Measurements from ENCODE around the gene TDG. TPM values are rescaled to one million over a fixed set of nuclear protein-coding genes. Genes with fewer than 3 reads are reported as not detected.

The TDG gene
- total RNA-seq, 1 experiment from 2014 or later, result 70.3 TPM

DNA sequence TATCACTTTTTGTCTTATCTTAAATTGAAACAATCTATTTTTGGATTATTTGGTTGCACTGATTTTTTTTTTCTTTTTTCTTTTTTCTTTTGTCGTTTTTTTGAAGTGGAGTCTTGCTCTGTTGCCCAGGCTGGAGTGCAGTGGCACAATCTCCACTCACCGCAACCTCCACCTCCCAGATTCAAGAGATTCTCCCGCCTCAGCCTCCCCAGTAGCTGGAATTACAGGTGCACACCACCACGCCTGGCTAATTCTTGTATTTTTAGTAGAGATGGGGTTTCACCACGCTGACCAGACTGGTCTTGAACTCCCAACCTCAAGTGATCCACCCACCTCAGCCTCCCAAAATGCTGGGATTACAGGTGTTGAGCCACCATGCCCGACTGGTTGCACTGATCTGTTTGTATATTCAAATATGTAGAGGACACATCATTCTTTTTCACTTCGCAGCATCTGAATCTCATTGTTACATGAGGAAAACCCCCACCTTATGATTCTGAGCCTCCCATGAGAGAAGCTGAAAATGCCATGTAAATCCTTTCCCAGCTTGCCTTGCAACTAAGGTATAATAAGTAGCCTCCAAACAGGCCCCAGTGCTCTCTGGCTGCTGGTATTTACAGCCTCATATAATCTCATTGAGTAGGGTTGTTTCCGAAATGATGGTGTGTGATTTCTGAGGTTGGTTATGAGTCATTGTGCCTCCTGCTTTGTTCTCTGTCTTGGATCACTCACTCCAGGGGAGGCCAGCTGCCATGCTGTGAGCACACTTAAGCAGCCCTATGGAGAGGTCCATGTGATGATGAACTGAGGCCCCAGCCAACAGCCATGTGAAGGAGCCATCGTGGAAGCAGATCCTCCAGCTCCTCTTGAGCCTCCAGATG is 40.7 kb upstream of the TDG start:
- no peak overlapping the region for H2BK15ac ChIP-seq (ENCODE audit: low read depth, low read length)
- H3K4me2 ChIP-seq (ENCODE audit: insufficient read depth, insufficient read length, low read length), result no peak overlapping the region
- no peak overlapping the region for H3K14ac ChIP-seq (ENCODE audit: insufficient read depth, low read length)
- peaks cover 2% of the 10 kb centered on the region for H4K20me1 ChIP-seq (ENCODE audit: control insufficient read depth, insufficient read depth, insufficient read length)
- Mint-ChIP-seq H3K27ac (no peak overlapping the region), H3K4me1 (peaks cover 8 to 11% of the 10 kb centered on the region in 2 experiments), H3K4me3 (no peak overlapping the region), H3K9me3 (no peaks in the 10 kb centered on the region), H3K36me3 (ENCODE audit: insufficient read depth in 1 of 3, low read depth in 3 of 3) (no peaks in the 10 kb centered on the region; a peak in 1 of 7 replicates), H3K27me3 (ENCODE audit: low read depth) (no peaks in the 10 kb centered on the region)
- H3K9me3 ChIP-seq (ENCODE audit: control insufficient read depth, low read depth, low read length), result no peaks in the 10 kb centered on the region
- H3K27me3 ChIP-seq (ENCODE audit: insufficient read depth, low read length), result no peaks in the 10 kb centered on the region
- no peak overlapping the region for H2BK120ac ChIP-seq (ENCODE audit: low read depth, low read length, poor library complexity, severe bottlenecking)
- no peak overlapping the region for H2BK12ac ChIP-seq (ENCODE audit: insufficient read length, low read depth, low read length)
- no peak overlapping the region for H3K27ac ChIP-seq (ENCODE audit: insufficient read length, low read depth, low read length)
- H3K4ac ChIP-seq (ENCODE audit: low read depth, low read length), result no peak overlapping the region
- no peak overlapping the region for H2BK20ac ChIP-seq (ENCODE audit: low read depth, low read length, poor library complexity, severe bottlenecking)
- H4K5ac ChIP-seq (ENCODE audit: insufficient read length, low read depth, low read length), result no peak overlapping the region
- peaks cover 6% of the 10 kb centered on the region for H3K23me2 ChIP-seq (ENCODE audit: insufficient read length, low read depth, low read length, poor library complexity, severe bottlenecking)
- no peak overlapping the region for H4K8ac ChIP-seq (replicated peaks; ENCODE audit: insufficient read length, low read depth, low read length)
- H3K4me1 ChIP-seq (ENCODE audit: insufficient read depth, low read length), result no peaks in the 10 kb centered on the region; the same call in 1 of the 2 replicates
- TF ChIP-seq, protein P1, sequence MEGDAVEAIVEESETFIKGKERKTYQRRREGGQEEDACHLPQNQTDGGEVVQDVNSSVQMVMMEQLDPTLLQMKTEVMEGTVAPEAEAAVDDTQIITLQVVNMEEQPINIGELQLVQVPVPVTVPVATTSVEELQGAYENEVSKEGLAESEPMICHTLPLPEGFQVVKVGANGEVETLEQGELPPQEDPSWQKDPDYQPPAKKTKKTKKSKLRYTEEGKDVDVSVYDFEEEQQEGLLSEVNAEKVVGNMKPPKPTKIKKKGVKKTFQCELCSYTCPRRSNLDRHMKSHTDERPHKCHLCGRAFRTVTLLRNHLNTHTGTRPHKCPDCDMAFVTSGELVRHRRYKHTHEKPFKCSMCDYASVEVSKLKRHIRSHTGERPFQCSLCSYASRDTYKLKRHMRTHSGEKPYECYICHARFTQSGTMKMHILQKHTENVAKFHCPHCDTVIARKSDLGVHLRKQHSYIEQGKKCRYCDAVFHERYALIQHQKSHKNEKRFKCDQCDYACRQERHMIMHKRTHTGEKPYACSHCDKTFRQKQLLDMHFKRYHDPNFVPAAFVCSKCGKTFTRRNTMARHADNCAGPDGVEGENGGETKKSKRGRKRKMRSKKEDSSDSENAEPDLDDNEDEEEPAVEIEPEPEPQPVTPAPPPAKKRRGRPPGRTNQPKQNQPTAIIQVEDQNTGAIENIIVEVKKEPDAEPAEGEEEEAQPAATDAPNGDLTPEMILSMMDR (conservative IDR thresholded peaks at IDR 0.05), result no peak
- H3T11ph ChIP-seq (ENCODE audit: low read length), result no peak overlapping the region
- H2BK5ac ChIP-seq (ENCODE audit: insufficient read length, low read length), result no peak overlapping the region
- WGBS (ENCODE audit: extremely low coverage, insufficient read length, low lambda C conversion rate), result no CpG with 5 or more reads among the region's 9 CpGs
- H3K79me2 ChIP-seq (ENCODE audit: insufficient read depth, low read length), result no peaks in the 10 kb centered on the region
- no peak for DNase-seq
- H4K91ac ChIP-seq (ENCODE audit: insufficient read length, low read depth, low read length), result no peak overlapping the region
- H2AFZ ChIP-seq (ENCODE audit: low read length), result no peak overlapping the region
- H3K56ac ChIP-seq (ENCODE audit: insufficient read length, low read depth, low read length), result no peak overlapping the region
- no peak overlapping the region for H3K9ac ChIP-seq (ENCODE audit: extremely low read depth, insufficient read length, low read length)
- no peak overlapping the region for H2AK5ac ChIP-seq (ENCODE audit: insufficient read length, low read length)
- no peak overlapping the region for H3K23ac ChIP-seq (ENCODE audit: insufficient read length, low read depth, low read length)
- no peaks in the 10 kb centered on the region for H3K79me1 ChIP-seq (ENCODE audit: insufficient read depth, low read depth, low read length, poor library complexity, severe bottlenecking)
- no peak overlapping the region for H3K18ac ChIP-seq (ENCODE audit: insufficient read length, low read depth, low read length)

All from H9 (cell line).